GM13976 (cell line): ENCODE results near the gene TECPR2.

Experiments
- DNase-seq: peaks from one replicate; pipeline ENCODE4 v3.0.0; 2012; ENCODE audit warnings: low spot score
- CTCF ChIP-seq: IDR thresholded peaks from 2 replicates; pipeline ENCODE4 v1.5.1; 2012; ENCODE audit warnings: borderline replicate concordance, mild to moderate bottlenecking; ENCODE audit not compliant: insufficient read depth; ENCODE audit errors: extremely low read depth, missing control alignments, control extremely low read depth
- in situ Hi-C: fragments of 300-500 bp; cut with MboI; formaldehyde crosslinking; loops from one replicate; pipeline ENCODE4 v1.12.0; 2022; ENCODE audit warnings: low sequenced_read_pairs, mixed read lengths, inconsistent platforms; ENCODE audit not compliant: unreplicated experiment

Gene TECPR2

GRCh38 chr14:102437997-102438915 lies 75.5 kb downstream of the TECPR2 start:
- TF ChIP-seq CTCF = peak; percentile 80
- in situ Hi-C loops = no loop called here
- peak; percentile 89 for DNase-seq

- in situ Hi-C loops = no loop called here
- no peak for TF ChIP-seq CTCF
- no peak for DNase-seq
Observed at GRCh38 chr14:102439556-102439955, 76.8 kb downstream of the TECPR2 start.

- no peak for TF ChIP-seq CTCF
- in situ Hi-C loops = no loop called here
- DNase-seq = no peak
Observed at GRCh38 chr14:102440392-102440791, 77.7 kb downstream of the TECPR2 start.

DNA sequence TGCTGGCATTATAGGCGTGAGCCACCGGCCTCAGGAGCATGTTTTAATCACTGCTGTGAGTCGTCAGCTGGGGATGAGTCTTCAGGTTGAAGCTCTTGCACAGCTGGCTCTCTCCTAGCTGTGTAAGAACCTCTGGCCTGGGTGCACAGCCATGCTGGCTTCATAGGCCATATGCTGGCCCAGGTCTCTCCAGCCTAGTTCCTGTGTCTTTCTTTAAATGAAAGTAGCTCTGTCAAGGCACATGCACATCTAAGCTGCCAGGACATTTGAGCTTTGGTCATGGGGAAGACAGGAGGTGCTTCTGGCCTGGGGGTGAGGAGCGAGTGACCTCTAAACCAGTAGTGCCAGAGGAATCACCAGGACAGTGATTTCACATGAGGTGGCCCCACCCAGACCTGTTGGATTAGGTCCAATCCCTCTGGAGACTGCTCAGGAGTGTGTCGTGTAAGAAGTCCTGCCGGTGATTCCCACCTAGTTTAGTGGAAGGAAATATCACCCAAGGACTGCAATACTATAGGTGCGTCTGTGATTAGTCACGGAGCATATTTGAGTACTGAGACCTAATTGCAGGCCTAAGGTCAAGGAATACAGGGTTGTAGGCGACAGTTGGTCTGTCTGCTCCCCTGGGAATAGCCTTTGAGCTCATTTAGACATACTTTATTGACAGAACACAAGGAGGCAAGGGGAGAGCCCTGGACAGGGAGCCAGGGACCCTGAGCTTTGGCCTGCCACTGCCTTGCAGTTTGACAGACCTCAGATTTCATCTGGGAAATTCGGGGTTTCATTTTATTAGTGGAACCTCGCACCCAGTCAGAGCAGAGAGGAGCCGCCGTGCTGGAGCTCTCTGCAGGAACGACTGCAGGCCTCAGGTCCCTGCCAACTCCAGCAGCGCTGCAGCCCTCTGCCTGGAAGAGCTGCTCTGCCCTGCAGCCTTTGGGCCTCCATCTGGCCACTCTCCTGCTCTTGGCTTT lies 79.8 kb downstream of the TECPR2 start:
- DNase-seq = no peak
- in situ Hi-C loops = no loop called here

GRCh38 chr14:102445066-102445465 lies 82.3 kb downstream of the TECPR2 start:
- no peak for DNase-seq
- in situ Hi-C loops = no loop called here
- no peak for TF ChIP-seq CTCF

More for the DNA sequence above, 79.8 kb downstream of the TECPR2 start:
- no peak for TF ChIP-seq CTCF

DNA sequence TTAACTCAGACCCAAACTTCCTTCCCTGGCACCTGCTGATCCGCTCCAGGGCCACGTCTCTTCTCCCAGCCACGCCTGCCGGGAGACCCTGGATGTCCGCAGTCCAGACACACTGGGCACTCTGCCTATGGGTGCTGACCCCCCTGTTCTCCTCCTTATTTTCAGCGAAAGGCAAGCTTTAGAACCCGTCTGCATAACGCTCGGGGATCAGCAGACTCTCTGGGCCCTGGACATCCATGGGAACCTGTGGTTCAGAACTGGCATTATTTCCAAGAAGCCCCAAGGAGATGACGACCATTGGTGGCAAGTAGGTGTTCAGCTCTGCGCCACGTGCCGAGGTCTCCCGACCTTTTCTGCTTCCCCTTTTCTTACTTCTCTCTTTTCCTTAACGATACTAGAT lies 82.9 kb downstream of the TECPR2 start:
- in situ Hi-C loops = no loop called here
- no peak for DNase-seq
- no peak for TF ChIP-seq CTCF
